ENCODE measurements around the gene U2AF2. TPM values are rescaled to one million over a fixed set of nuclear protein-coding genes. Genes with fewer than 3 reads are reported as not detected.

The U2AF2 gene

GRCh38 chr19:55720214-55720746, 65.4 kb downstream of the U2AF2 start:
- Histone ChIP-seq H4K8ac (ENCODE audit: low read depth, low read length) (no peak overlapping the region), H2AK5ac (ENCODE audit: low read depth, low read length) (no peak overlapping the region), H2BK15ac (ENCODE audit: low read length) (no peak overlapping the region), H3K27me3 (ENCODE audit: control insufficient read depth in 3 of 3, insufficient read depth in 3 of 3, low read depth in 1 of 3, low read length in 3 of 3) (peaks cover 0 to 10% (median 0%) of the 10 kb centered on the region in 3 experiments), H3K9ac (ENCODE audit: low read depth, low read length, poor library complexity) (no peak overlapping the region), H3K79me1 (ENCODE audit: low read depth, low read length) (no peaks in the 10 kb centered on the region), H3K4me3 (ENCODE audit: low read length in 2 of 2) (no peak overlapping the region), H2BK120ac (ENCODE audit: low read depth, low read length) (no peak overlapping the region), H2BK12ac (ENCODE audit: low read length) (no peak overlapping the region), H3K27ac (replicated peaks; ENCODE audit: low read length) (no peak overlapping the region), H2BK5ac (ENCODE audit: low read length) (no peak overlapping the region), H3K4ac (ENCODE audit: low read length) (no peak overlapping the region), H3K18ac (ENCODE audit: low read length) (no peak overlapping the region), H3K4me1 (ENCODE audit: control insufficient read depth in 2 of 2, insufficient read depth in 1 of 2, low read depth in 1 of 2, low read length in 2 of 2) (no peaks in the 10 kb centered on the region), H3K36me3 (replicated peaks in 1 of 2; ENCODE audit: control insufficient read depth in 2 of 2, insufficient read depth in 2 of 2, low read length in 2 of 2) (no peaks in the 10 kb centered on the region), H2AFZ (ENCODE audit: low read length) (no peak overlapping the region), H4K91ac (ENCODE audit: low read depth, low read length, poor library complexity) (no peak overlapping the region), H3K9me3 (replicated peaks in 1 of 2; ENCODE audit: control insufficient read depth in 2 of 2, insufficient read depth in 1 of 2, low read depth in 1 of 2, low read length in 2 of 2) (peaks cover 0 to 12% of the 10 kb centered on the region in 2 donors), H3K14ac (ENCODE audit: low read length) (no peak overlapping the region), H3K4me2 (ENCODE audit: insufficient read depth, low read length, poor library complexity, severe bottlenecking) (no peak overlapping the region), H3K23ac (ENCODE audit: low read depth, low read length, poor library complexity) (no peak overlapping the region)
- no CpG with 5 or more reads among the region's 5 CpGs for WGBS, 2 donors (ENCODE audit: extremely low coverage in 2 of 2, insufficient read length in 2 of 2, insufficient replicate concordance in 1 of 2)
- no peak for DNase-seq (ENCODE audit: low spot score)

- no peak overlapping the region for H2BK12ac ChIP-seq (ENCODE audit: low read length)
- no peak overlapping the region for H3K27ac ChIP-seq (replicated peaks; ENCODE audit: low read length)
- H2AFZ ChIP-seq (ENCODE audit: low read length), result no peak overlapping the region
- no peak overlapping the region for H3K23ac ChIP-seq (ENCODE audit: low read depth, low read length, poor library complexity)
- no peak overlapping the region for H2BK5ac ChIP-seq (ENCODE audit: low read length)
- H3K14ac ChIP-seq (ENCODE audit: low read length), result no peak overlapping the region
- no CpG with 5 or more reads among the region's 3 CpGs for WGBS, 2 donors (ENCODE audit: extremely low coverage in 2 of 2, insufficient read length in 2 of 2, insufficient replicate concordance in 1 of 2)
- no peak overlapping the region for H2AK5ac ChIP-seq (ENCODE audit: low read depth, low read length)
- no peak overlapping the region for H2BK15ac ChIP-seq (ENCODE audit: low read length)
- no peak overlapping the region for H3K4ac ChIP-seq (ENCODE audit: low read length)
- no peak for DNase-seq (ENCODE audit: low spot score)
- H3K9ac ChIP-seq (ENCODE audit: low read depth, low read length, poor library complexity), result no peak overlapping the region
- peaks cover 0 to 14% of the 10 kb centered on the region in 2 donors for H3K9me3 ChIP-seq (replicated peaks in 1 of 2; ENCODE audit: control insufficient read depth in 2 of 2, insufficient read depth in 1 of 2, low read depth in 1 of 2, low read length in 2 of 2)
- H3K4me1 ChIP-seq (ENCODE audit: control insufficient read depth in 2 of 2, insufficient read depth in 1 of 2, low read depth in 1 of 2, low read length in 2 of 2), result no peaks in the 10 kb centered on the region
- H4K8ac ChIP-seq (ENCODE audit: low read depth, low read length), result no peak overlapping the region
- H3K18ac ChIP-seq (ENCODE audit: low read length), result no peak overlapping the region
- H3K4me3 ChIP-seq (ENCODE audit: low read length in 2 of 2), result no peak overlapping the region
- H2BK120ac ChIP-seq (ENCODE audit: low read depth, low read length), result no peak overlapping the region
- peaks cover 0 to 14% (median 0%) of the 10 kb centered on the region in 3 experiments for H3K27me3 ChIP-seq (ENCODE audit: control insufficient read depth in 3 of 3, insufficient read depth in 3 of 3, low read depth in 1 of 3, low read length in 3 of 3)
- no peak overlapping the region for H3K4me2 ChIP-seq (ENCODE audit: insufficient read depth, low read length, poor library complexity, severe bottlenecking)
- H4K91ac ChIP-seq (ENCODE audit: low read depth, low read length, poor library complexity), result no peak overlapping the region
- no peaks in the 10 kb centered on the region for H3K36me3 ChIP-seq (replicated peaks in 1 of 2; ENCODE audit: control insufficient read depth in 2 of 2, insufficient read depth in 2 of 2, low read length in 2 of 2)
- no peaks in the 10 kb centered on the region for H3K79me1 ChIP-seq (ENCODE audit: low read depth, low read length)
Observed at GRCh38 chr19:55720801-55721200, 66.0 kb downstream of the U2AF2 start.

- H3K79me1 ChIP-seq (ENCODE audit: low read depth, low read length), result no peaks in the 10 kb centered on the region
- DNase-seq (ENCODE audit: low spot score), result no peak
- no peaks in the 10 kb centered on the region for H3K4me1 ChIP-seq (ENCODE audit: control insufficient read depth in 2 of 2, insufficient read depth in 1 of 2, low read depth in 1 of 2, low read length in 2 of 2)
- no peak overlapping the region for H2BK15ac ChIP-seq (ENCODE audit: low read length)
- no peak overlapping the region for H2BK5ac ChIP-seq (ENCODE audit: low read length)
- no peak overlapping the region for H2AK5ac ChIP-seq (ENCODE audit: low read depth, low read length)
- peaks cover 0 to 9% of the 10 kb centered on the region in 2 donors for H3K9me3 ChIP-seq (replicated peaks in 1 of 2; ENCODE audit: control insufficient read depth in 2 of 2, insufficient read depth in 1 of 2, low read depth in 1 of 2, low read length in 2 of 2)
- H3K4me2 ChIP-seq (ENCODE audit: insufficient read depth, low read length, poor library complexity, severe bottlenecking), result no peak overlapping the region
- no peak overlapping the region for H2BK120ac ChIP-seq (ENCODE audit: low read depth, low read length)
- no peak overlapping the region for H2BK12ac ChIP-seq (ENCODE audit: low read length)
- no peak overlapping the region for H3K14ac ChIP-seq (ENCODE audit: low read length)
- no peak overlapping the region for H2AFZ ChIP-seq (ENCODE audit: low read length)
- H3K4me3 ChIP-seq (ENCODE audit: low read length in 2 of 2), result no peak overlapping the region
- H3K36me3 ChIP-seq (replicated peaks in 1 of 2; ENCODE audit: control insufficient read depth in 2 of 2, insufficient read depth in 2 of 2, low read length in 2 of 2), result no peaks in the 10 kb centered on the region
- no CpG with 5 or more reads among the region's 8 CpGs for WGBS, 2 donors (ENCODE audit: extremely low coverage in 2 of 2, insufficient read length in 2 of 2, insufficient replicate concordance in 1 of 2)
- no peak overlapping the region for H3K4ac ChIP-seq (ENCODE audit: low read length)
- H3K18ac ChIP-seq (ENCODE audit: low read length), result no peak overlapping the region
- peaks cover 0 to 11% (median 0%) of the 10 kb centered on the region in 3 experiments for H3K27me3 ChIP-seq (ENCODE audit: control insufficient read depth in 3 of 3, insufficient read depth in 3 of 3, low read depth in 1 of 3, low read length in 3 of 3)
- no peak overlapping the region for H3K9ac ChIP-seq (ENCODE audit: low read depth, low read length, poor library complexity)
- H3K27ac ChIP-seq (replicated peaks; ENCODE audit: low read length), result no peak overlapping the region
- no peak overlapping the region for H4K8ac ChIP-seq (ENCODE audit: low read depth, low read length)
- no peak overlapping the region for H4K91ac ChIP-seq (ENCODE audit: low read depth, low read length, poor library complexity)
- no peak overlapping the region for H3K23ac ChIP-seq (ENCODE audit: low read depth, low read length, poor library complexity)
Observed at GRCh38 chr19:55723491-55723890, 68.7 kb downstream of the U2AF2 start.

Small RNA genes within 50 kb of the gene (small RNA-seq; reads per million reads assigned to genes)
- not detected for gene AC010525.2 (ENCODE audit: insufficient read depth)
